ENCODE results near the gene ADCY9. TPM values are rescaled to one million over a fixed set of nuclear protein-coding genes. Genes with fewer than 3 reads are reported as not detected.
"Not testable (repeated sequence)": the region's sequence is repeated elsewhere in the genome, so short reads cannot be mapped to it uniquely, and the experiment has no call there.

Gene ADCY9
- polyA plus RNA-seq, 1 experiment, result 16.0 TPM

GRCh38 chr16:3934491-3935181, 181.6 kb downstream of the ADCY9 start:
- DNase-seq (ENCODE audit: low read depth, low spot score), result no peak
- Histone ChIP-seq H3K9me3 (ENCODE audit: control insufficient read depth, insufficient read depth, low read length) (no peaks in the 10 kb centered on the region), H3K27ac (ENCODE audit: low read depth, low read length) (no peak overlapping the region), H3K4me3 (ENCODE audit: low read depth, low read length) (no peak overlapping the region), H3K27me3 (ENCODE audit: control insufficient read depth, insufficient read depth, low read length) (no peaks in the 10 kb centered on the region)
- no peak for TF ChIP-seq CTCF (IDR thresholded peaks at IDR 0.05; ENCODE audit: low read depth, low read length)
- POLR2A ChIA-PET, result no interaction called here
- CTCF ChIA-PET, result interaction anchor here (0.6 to 0.7 kb wide), 5 partner anchors 15 to 320 kb away, joined by 3 to 8 read pairs (median 5); no protein-coding TSS in a partner anchor

DNA sequence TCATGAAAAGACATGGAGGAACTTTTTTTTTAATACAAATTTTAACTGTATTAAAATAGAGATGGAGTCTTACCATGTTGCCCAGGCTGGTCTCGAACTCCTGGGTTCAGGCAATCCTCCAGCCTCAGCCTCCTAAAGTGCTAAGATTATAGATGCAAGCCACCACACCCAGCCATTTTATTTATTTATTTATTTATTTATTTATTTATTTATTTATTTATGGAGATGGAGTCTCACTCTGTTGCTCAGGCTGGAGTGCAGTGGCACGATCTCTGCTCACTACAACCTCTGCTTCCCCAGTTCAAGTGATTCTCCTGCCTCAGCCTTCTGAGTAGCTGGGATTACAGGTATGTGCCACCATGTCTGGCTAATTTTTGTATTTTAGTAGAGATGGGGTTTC, 189.1 kb downstream of the ADCY9 start:
- H3K9me3 ChIP-seq (ENCODE audit: control insufficient read depth, insufficient read depth, low read length); H3K27me3 ChIP-seq (ENCODE audit: control insufficient read depth, insufficient read depth, low read length); H3K4me3 ChIP-seq (ENCODE audit: low read depth, low read length); POLR2A ChIA-PET; CTCF ChIA-PET; DNase-seq (ENCODE audit: low read depth, low spot score); H3K27ac ChIP-seq (ENCODE audit: low read depth, low read length): not testable (repeated sequence)

- no peak for TF ChIP-seq CTCF (IDR thresholded peaks at IDR 0.05; ENCODE audit: low read depth, low read length)
- CTCF ChIA-PET, result interaction anchor here (0.5 kb wide), 2 partner anchors 117 to 252 kb away, joined by 4 to 5 read pairs; no protein-coding TSS in a partner anchor
- no peak overlapping the region for H3K4me3 ChIP-seq (ENCODE audit: low read depth, low read length)
- H3K9me3 ChIP-seq (ENCODE audit: control insufficient read depth, insufficient read depth, low read length), result peaks cover 9% of the 10 kb centered on the region
- POLR2A ChIA-PET, result no interaction called here
- peaks cover 2% of the 10 kb centered on the region for H3K27me3 ChIP-seq (ENCODE audit: control insufficient read depth, insufficient read depth, low read length)
- H3K27ac ChIP-seq (ENCODE audit: low read depth, low read length), result no peak overlapping the region
- DNase-seq (ENCODE audit: low read depth, low spot score), result no peak
These were observed 191.5 kb downstream of the ADCY9 start for GRCh38 chr16:3924763-3925162.

DNA sequence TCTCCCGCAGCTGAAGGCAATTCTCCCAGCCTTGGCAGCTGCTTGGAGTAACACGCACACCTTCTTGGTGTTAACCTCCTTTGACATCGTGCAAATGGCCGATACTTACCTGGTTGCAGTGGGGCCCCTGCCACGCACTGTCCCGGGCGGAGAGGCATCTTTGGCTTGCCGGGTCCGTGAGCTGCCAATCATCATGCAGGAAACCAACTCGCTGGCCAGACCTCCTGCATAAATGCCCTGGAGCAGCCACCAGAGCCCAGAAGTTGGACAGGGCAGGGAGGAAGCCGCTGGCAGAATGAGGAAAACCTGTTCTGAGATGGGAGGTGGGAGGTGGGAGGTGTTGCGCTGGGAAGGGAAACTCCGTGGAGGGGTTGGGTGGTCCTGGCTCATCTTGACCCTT, 194.0 kb downstream of the ADCY9 start:
- no peak for TF ChIP-seq CTCF (IDR thresholded peaks at IDR 0.05; ENCODE audit: low read depth, low read length)

DNA sequence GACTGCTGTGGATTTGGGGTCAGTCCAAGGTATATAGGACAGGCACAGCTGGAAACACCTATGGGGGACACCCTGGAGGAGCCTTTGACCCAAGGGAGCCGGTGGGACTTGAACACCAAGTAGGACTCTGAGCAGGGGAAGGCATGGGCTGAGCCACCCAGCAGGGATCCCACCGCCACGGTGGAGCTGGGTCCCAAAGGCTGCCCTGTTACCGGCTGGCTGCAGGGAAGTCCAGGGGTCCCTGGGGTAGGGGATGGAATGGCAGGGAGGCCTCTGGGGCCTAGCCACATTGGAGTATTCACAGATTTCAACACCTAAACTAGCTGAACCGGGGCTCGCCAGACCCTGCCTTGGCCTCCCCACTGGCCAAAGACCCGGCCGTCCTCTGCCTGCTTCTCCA, 196.0 kb downstream of the ADCY9 start:
- Histone ChIP-seq H3K9me3 (ENCODE audit: control insufficient read depth, insufficient read depth, low read length) (peaks cover 32% of the 10 kb centered on the region), H3K4me3 (ENCODE audit: low read depth, low read length) (no peak overlapping the region), H3K27me3 (ENCODE audit: control insufficient read depth, insufficient read depth, low read length) (peaks cover 2% of the 10 kb centered on the region), H3K27ac (ENCODE audit: low read depth, low read length) (no peak overlapping the region)
- no peak for TF ChIP-seq CTCF (IDR thresholded peaks at IDR 0.05; ENCODE audit: low read depth, low read length)
- DNase-seq (ENCODE audit: low read depth, low spot score), result no peak
- ChIA-PET POLR2A (no interaction called here), CTCF (no interaction called here)

More for the DNA sequence above, 194.0 kb downstream of the ADCY9 start:
- Histone ChIP-seq H3K27ac (ENCODE audit: low read depth, low read length) (no peak overlapping the region), H3K9me3 (ENCODE audit: control insufficient read depth, insufficient read depth, low read length) (peaks cover 25% of the 10 kb centered on the region), H3K27me3 (ENCODE audit: control insufficient read depth, insufficient read depth, low read length) (peaks cover 2% of the 10 kb centered on the region), H3K4me3 (ENCODE audit: low read depth, low read length) (no peak overlapping the region)
- ChIA-PET CTCF (interaction anchor here (0.6 kb wide), 1 partner anchor 332 kb away, joined by 4 read pairs; no protein-coding TSS in a partner anchor), POLR2A (no interaction called here)
- no peak for DNase-seq (ENCODE audit: low read depth, low spot score)

Data from AG04450 (cell line).